H1 (cell line): ENCODE data around the gene ZSWIM4. TPM values are rescaled to one million over a fixed set of nuclear protein-coding genes. Genes with fewer than 3 reads are reported as not detected.
A peak's percentile ranks its signal among the peaks of the same experiment; 100 is the strongest.

Experiments used
- BRCA1 ChIP-seq: IDR thresholded peaks from 2 replicates; pipeline ENCODE4 v1.6.1; 2012; ENCODE audit warnings: low read depth, low read length, improper control_type of control experiment
- HDAC6 ChIP-seq: IDR thresholded peaks from one replicate; pipeline ENCODE4 v1.7.1; 2012; ENCODE audit warnings: low read depth, mild to moderate bottlenecking, inconsistent platforms, low read length, moderate library complexity
- JUND ChIP-seq: IDR thresholded peaks from 2 replicates; pipeline ENCODE4 v1.6.1; 2011; ENCODE audit warnings: mild to moderate bottlenecking, improper control_type of control experiment, low read length
- KDM4A ChIP-seq: IDR thresholded peaks from one replicate; pipeline ENCODE4 v1.7.1; 2012; ENCODE audit warnings: low read depth, mild to moderate bottlenecking, moderate library complexity, low read length, inconsistent platforms; ENCODE audit not compliant: severe bottlenecking
- KDM5A ChIP-seq: fragments of 200-600 bp; IDR thresholded peaks from 2 replicates; pipeline ENCODE4 v1.7.1; 2012; ENCODE audit warnings: mild to moderate bottlenecking, low read length, inconsistent platforms, mixed read lengths
- NRF1 ChIP-seq: IDR thresholded peaks from 2 replicates; pipeline ENCODE4 v1.6.1; 2011; ENCODE audit warnings: mild to moderate bottlenecking, low read depth, low read length, improper control_type of control experiment
- PHF8 ChIP-seq: fragments of 200-600 bp; sonication (generic); conservative IDR thresholded peaks from 2 replicates; pipeline ENCODE4 v1.7.1; 2012; ENCODE audit warnings: low read depth, mild to moderate bottlenecking, inconsistent platforms, low read length, moderate library complexity
- RXRA ChIP-seq: IDR thresholded peaks from 2 replicates; pipeline ENCODE4 v1.6.1; 2011; ENCODE audit warnings: low read depth, mild to moderate bottlenecking, low read length, moderate library complexity; ENCODE audit not compliant: insufficient read depth
- SRF ChIP-seq: IDR thresholded peaks from 2 replicates; pipeline ENCODE4 v1.6.1; 2011; ENCODE audit warnings: mild to moderate bottlenecking, low read depth, low read length, moderate library complexity
- polyA plus RNA-seq, 7 experiments: library from polyadenylated mRNA; depleted of rRNA in 3 of 7; stranded (reverse) in 5 of 7; unstranded in 2 of 7; fragments of >200 nt in 5 of 7; fragments of 200-250 nt in 2 of 7; gene quantifications; 1 replicate in 5 of 7; 2 replicates in 1 of 7; 4 replicates in 1 of 7; pipeline versions ENCODE4 v1.2.1 to v1.2.3, GENCODE V29; 2011 to 2013; ENCODE audit warnings: missing spikeins in 2 of 7, mixed read lengths in 2 of 7
- total RNA-seq: library from RNA; stranded (reverse); fragmentation: NEBNext Ultra II Directional; extraction: Animal tissue kit (Norgen Biotek cat#: 25700); gene quantifications from 2 replicates; pipeline ENCODE4 v1.2.1, GENCODE V29; 2021
- TF ChIP-seq, protein P1 (sequence below): fragments of 300-600 bp; sonication (generic); IDR thresholded peaks from 2 replicates; pipeline ENCODE4 v1.7.1; 2012; ENCODE audit warnings: low read length, moderate library complexity, mild to moderate bottlenecking, inconsistent platforms; ENCODE audit not compliant: insufficient replicate concordance

Gene ZSWIM4
- total and polyA plus RNA-seq, 2 of the 8 experiments (the other 6 are each of a cell fraction or from before 2014, with no cell fraction given) = 12.2 to 31.1 TPM

DNA sequence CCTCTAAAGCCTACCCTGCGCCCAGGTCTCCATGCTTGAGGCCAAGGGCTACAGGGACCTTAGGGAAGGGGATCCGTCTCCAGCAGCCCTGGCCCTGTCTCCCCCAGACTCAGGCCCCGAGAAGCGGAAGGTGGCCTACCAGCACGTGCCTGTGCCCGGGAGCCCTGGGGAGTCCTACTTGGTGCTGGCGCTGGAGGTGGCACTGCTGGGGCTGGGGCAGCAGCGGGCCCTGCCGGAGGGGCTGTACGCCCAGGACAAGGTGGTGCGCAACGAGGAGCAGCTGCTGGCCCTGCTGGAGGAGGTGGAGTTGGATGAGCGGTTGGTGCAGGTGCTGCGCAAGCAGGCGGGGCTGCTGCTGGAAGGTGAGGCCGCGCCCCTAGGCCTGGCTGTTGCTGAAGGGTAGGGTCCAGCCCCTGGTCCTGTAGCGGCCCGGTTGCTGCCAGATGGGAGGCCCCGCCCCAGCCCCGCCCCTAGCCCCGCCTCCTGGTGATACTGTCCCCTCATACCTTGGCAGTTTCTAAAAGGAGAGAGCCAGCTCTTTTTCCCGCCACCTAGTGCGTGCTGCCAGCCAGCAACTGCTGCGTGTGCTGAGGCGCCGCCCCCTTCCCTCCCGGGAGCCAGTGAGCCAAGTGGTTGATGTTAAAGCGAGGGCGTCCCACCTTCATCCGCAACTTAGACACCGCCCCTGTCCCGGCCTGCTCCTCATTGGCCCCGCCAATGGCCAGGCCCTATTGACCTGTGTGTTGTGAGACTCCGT, 22.6 kb downstream of the ZSWIM4 start (continued):
- TF ChIP-seq SRF (no peak), NRF1 (no peak), JUND (no peak), KDM4A (peak; percentile 37), KDM5A (no peak), RXRA (no peak), BRCA1 (no peak), PHF8 (peak; percentile 70), HDAC6 (no peak)
- TF ChIP-seq, protein P1, sequence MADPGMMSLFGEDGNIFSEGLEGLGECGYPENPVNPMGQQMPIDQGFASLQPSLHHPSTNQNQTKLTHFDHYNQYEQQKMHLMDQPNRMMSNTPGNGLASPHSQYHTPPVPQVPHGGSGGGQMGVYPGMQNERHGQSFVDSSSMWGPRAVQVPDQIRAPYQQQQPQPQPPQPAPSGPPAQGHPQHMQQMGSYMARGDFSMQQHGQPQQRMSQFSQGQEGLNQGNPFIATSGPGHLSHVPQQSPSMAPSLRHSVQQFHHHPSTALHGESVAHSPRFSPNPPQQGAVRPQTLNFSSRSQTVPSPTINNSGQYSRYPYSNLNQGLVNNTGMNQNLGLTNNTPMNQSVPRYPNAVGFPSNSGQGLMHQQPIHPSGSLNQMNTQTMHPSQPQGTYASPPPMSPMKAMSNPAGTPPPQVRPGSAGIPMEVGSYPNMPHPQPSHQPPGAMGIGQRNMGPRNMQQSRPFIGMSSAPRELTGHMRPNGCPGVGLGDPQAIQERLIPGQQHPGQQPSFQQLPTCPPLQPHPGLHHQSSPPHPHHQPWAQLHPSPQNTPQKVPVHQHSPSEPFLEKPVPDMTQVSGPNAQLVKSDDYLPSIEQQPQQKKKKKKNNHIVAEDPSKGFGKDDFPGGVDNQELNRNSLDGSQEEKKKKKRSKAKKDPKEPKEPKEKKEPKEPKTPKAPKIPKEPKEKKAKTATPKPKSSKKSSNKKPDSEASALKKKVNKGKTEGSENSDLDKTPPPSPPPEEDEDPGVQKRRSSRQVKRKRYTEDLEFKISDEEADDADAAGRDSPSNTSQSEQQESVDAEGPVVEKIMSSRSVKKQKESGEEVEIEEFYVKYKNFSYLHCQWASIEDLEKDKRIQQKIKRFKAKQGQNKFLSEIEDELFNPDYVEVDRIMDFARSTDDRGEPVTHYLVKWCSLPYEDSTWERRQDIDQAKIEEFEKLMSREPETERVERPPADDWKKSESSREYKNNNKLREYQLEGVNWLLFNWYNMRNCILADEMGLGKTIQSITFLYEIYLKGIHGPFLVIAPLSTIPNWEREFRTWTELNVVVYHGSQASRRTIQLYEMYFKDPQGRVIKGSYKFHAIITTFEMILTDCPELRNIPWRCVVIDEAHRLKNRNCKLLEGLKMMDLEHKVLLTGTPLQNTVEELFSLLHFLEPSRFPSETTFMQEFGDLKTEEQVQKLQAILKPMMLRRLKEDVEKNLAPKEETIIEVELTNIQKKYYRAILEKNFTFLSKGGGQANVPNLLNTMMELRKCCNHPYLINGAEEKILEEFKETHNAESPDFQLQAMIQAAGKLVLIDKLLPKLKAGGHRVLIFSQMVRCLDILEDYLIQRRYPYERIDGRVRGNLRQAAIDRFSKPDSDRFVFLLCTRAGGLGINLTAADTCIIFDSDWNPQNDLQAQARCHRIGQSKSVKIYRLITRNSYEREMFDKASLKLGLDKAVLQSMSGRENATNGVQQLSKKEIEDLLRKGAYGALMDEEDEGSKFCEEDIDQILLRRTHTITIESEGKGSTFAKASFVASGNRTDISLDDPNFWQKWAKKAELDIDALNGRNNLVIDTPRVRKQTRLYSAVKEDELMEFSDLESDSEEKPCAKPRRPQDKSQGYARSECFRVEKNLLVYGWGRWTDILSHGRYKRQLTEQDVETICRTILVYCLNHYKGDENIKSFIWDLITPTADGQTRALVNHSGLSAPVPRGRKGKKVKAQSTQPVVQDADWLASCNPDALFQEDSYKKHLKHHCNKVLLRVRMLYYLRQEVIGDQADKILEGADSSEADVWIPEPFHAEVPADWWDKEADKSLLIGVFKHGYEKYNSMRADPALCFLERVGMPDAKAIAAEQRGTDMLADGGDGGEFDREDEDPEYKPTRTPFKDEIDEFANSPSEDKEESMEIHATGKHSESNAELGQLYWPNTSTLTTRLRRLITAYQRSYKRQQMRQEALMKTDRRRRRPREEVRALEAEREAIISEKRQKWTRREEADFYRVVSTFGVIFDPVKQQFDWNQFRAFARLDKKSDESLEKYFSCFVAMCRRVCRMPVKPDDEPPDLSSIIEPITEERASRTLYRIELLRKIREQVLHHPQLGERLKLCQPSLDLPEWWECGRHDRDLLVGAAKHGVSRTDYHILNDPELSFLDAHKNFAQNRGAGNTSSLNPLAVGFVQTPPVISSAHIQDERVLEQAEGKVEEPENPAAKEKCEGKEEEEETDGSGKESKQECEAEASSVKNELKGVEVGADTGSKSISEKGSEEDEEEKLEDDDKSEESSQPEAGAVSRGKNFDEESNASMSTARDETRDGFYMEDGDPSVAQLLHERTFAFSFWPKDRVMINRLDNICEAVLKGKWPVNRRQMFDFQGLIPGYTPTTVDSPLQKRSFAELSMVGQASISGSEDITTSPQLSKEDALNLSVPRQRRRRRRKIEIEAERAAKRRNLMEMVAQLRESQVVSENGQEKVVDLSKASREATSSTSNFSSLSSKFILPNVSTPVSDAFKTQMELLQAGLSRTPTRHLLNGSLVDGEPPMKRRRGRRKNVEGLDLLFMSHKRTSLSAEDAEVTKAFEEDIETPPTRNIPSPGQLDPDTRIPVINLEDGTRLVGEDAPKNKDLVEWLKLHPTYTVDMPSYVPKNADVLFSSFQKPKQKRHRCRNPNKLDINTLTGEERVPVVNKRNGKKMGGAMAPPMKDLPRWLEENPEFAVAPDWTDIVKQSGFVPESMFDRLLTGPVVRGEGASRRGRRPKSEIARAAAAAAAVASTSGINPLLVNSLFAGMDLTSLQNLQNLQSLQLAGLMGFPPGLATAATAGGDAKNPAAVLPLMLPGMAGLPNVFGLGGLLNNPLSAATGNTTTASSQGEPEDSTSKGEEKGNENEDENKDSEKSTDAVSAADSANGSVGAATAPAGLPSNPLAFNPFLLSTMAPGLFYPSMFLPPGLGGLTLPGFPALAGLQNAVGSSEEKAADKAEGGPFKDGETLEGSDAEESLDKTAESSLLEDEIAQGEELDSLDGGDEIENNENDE = no peak
